Measurements from ENCODE around the gene METTL8.

The METTL8 gene

DNA sequence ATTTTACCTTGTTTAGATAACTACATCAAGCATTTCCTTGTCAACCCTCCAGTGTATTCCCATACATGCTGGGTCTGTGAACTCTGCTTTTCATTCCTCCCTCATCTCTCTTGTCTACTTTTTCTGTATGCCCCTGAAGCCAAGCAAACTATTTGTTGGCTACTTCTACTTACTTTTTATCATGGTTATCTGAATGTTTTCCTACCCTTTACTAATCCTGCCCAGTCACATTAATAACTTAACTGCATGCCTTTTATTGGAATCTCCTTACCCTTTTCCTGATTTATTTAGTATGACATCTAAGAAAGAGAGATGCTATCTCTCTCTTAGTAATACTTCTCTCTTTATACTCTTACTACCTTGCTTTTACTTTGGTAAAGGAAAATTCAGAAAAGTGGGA lies 17.3 kb upstream of the METTL8 start:
- H3K27ac ChIP-seq (ENCODE audit: low read depth, low read length) = no peak overlapping the region
- peaks cover 77% of the 10 kb centered on the region for H3K36me3 ChIP-seq (ENCODE audit: control insufficient read depth, insufficient read depth, low read length)
- no peaks in the 10 kb centered on the region for H3K4me1 ChIP-seq (ENCODE audit: control insufficient read depth, insufficient read depth, low read length)
- no peaks in the 10 kb centered on the region for H3K27me3 ChIP-seq (ENCODE audit: control insufficient read depth, insufficient read depth, low read length)
- no peak overlapping the region for H3K9ac ChIP-seq (ENCODE audit: low read depth, low read length)
- H3K9me3 ChIP-seq (ENCODE audit: control insufficient read depth, insufficient read depth, low read length) = no peaks in the 10 kb centered on the region
- no peak overlapping the region for H3K4me3 ChIP-seq (ENCODE audit: low read depth, low read length)

DNA sequence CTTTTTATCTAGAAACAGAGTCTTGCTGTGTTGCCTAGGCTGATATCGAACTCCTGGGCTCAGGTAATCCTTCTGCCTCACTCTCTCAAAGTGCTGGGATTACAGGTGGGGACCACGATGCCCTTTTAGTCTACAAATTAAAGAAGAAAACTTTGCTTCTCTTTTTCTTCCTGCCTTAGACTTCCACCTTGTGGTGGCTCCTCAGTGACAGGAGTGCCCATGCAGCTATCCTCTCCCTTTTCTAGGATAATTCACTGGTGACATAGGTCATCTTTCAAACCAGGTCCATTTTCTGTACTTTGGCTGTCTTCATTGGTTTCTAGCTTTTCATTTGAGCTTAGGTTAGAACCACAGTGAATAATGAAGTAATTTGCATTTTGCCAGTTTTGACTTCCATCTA lies 13.9 kb upstream of the METTL8 start:
- Histone ChIP-seq H3K9ac (ENCODE audit: low read depth, low read length) (no peak overlapping the region), H3K27ac (ENCODE audit: low read depth, low read length) (no peak overlapping the region), H3K4me3 (ENCODE audit: low read depth, low read length) (no peak overlapping the region), H3K36me3 (ENCODE audit: control insufficient read depth, insufficient read depth, low read length) (peaks cover 86% of the 10 kb centered on the region), H3K27me3 (ENCODE audit: control insufficient read depth, insufficient read depth, low read length) (no peaks in the 10 kb centered on the region), H3K9me3 (ENCODE audit: control insufficient read depth, insufficient read depth, low read length) (no peaks in the 10 kb centered on the region), H3K4me1 (ENCODE audit: control insufficient read depth, insufficient read depth, low read length) (no peaks in the 10 kb centered on the region)

DNA sequence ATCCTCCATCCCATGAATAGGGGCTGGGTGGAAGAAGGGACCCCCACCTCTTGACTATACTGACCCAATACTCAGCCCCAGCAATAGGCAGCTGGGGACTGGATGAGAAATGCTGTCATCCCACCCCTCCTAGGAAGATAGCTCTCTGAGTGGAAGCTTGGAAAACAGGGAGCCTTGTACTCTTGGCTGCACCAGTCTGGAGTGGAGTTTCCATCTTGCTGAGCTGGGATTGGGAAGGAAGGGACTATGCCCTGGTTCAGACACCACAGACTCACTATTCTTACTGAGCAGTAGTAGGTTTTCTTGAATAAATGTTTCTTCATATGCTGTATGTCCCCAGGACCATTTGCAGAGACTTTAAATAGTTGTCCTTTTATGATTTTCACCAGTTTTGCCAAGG lies 7.7 kb upstream of the METTL8 start:
- Histone ChIP-seq H3K4me1 (ENCODE audit: control insufficient read depth, insufficient read depth, low read length) (no peaks in the 10 kb centered on the region), H3K4me3 (ENCODE audit: low read depth, low read length) (no peak overlapping the region), H3K36me3 (ENCODE audit: control insufficient read depth, insufficient read depth, low read length) (peaks cover 87% of the 10 kb centered on the region), H3K27me3 (ENCODE audit: control insufficient read depth, insufficient read depth, low read length) (no peaks in the 10 kb centered on the region), H3K9ac (ENCODE audit: low read depth, low read length) (no peak overlapping the region), H3K27ac (ENCODE audit: low read depth, low read length) (no peak overlapping the region), H3K9me3 (ENCODE audit: control insufficient read depth, insufficient read depth, low read length) (no peaks in the 10 kb centered on the region)

DNA sequence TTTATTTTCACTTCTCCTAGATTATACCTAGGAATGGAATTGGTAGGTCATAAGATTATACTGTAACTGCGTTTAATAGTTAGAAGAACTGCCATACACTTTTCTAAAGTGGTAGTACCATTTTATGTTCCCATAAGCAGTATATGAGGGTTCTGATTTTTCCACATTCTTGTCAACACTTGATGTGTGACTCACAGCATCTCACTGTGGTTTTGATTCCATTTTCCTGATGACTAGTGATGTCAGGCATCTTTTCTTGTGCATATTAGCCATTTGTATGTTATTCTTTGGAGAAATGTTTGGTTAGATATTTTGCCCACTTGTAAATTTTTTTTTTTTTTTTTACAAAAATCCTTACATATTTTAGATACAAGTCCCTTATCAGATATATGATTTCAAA lies 2.5 kb upstream of the METTL8 start:
- Histone ChIP-seq H3K9ac (ENCODE audit: low read depth, low read length) (no peak overlapping the region), H3K27ac (ENCODE audit: low read depth, low read length) (no peak overlapping the region), H3K36me3 (ENCODE audit: control insufficient read depth, insufficient read depth, low read length) (peaks cover 64% of the 10 kb centered on the region), H3K27me3 (ENCODE audit: control insufficient read depth, insufficient read depth, low read length) (no peaks in the 10 kb centered on the region), H3K9me3 (ENCODE audit: control insufficient read depth, insufficient read depth, low read length) (no peaks in the 10 kb centered on the region), H3K4me1 (ENCODE audit: control insufficient read depth, insufficient read depth, low read length) (peaks cover 19% of the 10 kb centered on the region), H3K4me3 (ENCODE audit: low read depth, low read length) (no peak overlapping the region)

DNA sequence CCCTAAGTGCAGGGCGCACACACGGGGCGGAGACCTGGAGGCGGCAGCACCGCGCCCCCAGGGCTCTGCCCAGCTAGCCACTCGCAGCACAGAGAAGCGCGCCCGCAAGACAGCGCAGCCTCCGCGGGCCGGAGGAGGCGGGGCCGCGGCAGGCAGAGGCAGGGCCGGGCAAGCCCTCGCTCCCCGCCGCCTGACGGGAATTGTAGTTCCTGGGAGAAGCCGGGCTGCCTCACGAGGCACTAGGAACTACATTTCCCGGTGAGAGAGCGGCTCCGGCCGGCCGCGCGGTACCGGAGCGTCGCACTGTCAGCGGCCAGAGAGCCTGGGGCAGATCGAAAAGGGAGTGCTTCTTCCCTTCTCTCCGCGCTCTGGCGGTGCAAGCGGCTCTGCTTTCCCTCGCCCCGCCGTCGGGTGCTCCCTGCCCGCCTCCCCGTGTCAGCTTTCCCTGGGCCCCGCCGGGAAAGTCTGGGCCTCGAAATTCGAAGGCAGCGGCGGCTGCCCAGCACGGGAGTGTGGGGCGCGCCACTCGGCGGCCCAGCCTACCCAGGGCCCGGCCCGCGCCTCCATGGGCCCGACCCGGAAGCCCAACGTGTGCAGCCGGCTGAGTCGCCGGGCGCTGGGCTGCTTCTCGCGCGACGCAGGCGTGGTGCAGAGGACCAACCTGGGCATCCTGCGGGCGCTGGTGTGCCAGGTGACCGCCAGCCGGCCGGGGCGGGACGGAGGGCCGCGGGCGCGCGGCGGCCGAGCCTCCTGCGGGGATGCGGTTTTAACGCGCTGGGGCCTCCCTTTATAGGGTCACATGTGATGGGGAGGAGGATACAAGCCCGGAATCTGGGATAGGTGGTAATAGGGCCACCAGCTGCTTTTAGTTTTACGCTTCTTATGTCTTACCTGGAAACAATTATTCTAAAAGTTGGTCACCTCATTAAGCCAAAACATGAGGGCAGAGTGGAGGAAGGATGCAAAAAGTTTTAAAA lies 511 bp upstream of the METTL8 start, which contains the start of gene DCAF17:
Gene DCAF17, plus strand, starts transcription at position 214 of the 977 bp plus-strand sequence. Its CDS starts 352 bp downstream, at position 566.
- Histone ChIP-seq H3K9ac (ENCODE audit: low read depth, low read length) (peak within 1 kb of the TSS; percentile 89), H3K27me3 (ENCODE audit: control insufficient read depth, insufficient read depth, low read length) (no peaks in the 10 kb centered on the region), H3K36me3 (ENCODE audit: control insufficient read depth, insufficient read depth, low read length) (peaks cover 45% of the 10 kb centered on the region), H3K4me3 (ENCODE audit: low read depth, low read length) (peak within 1 kb of the TSS; percentile 88), H3K4me1 (ENCODE audit: control insufficient read depth, insufficient read depth, low read length) (peaks cover 24% of the 10 kb centered on the region), H3K27ac (ENCODE audit: low read depth, low read length) (peak within 1 kb of the TSS; percentile 98), H3K9me3 (ENCODE audit: control insufficient read depth, insufficient read depth, low read length) (no peaks in the 10 kb centered on the region)

DNA sequence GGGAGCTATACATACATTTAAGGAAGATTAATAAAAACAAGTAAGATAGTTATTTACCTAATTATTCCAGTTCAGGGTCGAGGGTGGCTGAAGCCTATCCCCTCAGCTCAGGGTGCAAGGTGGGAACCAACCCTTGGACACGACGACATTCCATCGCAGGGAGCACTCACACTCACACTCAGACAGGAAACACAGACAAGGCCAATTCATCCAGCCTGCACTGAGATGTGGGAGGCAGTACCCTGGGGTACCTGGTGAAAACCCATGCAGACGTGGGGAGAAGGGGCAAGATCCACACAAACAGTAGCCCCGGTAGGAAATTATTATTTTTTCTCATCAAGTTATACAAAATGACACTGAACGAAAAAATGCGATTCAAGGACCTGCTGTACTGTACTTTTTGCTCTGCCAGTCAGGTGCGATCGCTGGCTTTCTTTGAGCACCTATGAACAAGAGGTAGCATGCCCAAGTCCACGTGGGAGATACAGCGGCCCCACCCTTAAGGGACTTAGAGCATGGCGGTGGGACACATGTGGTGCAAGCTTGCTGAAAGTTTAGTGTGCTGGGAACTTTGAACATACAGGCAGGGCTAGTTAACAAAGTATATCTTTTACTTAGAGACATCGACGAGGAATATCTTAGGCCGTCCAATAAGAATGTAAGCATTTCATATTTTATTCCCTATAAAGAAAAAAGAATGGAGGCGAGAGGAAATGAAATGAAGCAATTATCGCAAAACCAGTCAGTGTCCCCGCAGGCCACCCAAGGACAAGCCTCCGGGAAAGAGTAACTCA lies 624 bp downstream of the METTL8 start:
- Histone ChIP-seq H3K36me3 (ENCODE audit: control insufficient read depth, insufficient read depth, low read length) (peaks cover 34% of the 10 kb centered on the region), H3K27me3 (ENCODE audit: control insufficient read depth, insufficient read depth, low read length) (no peaks in the 10 kb centered on the region), H3K4me3 (ENCODE audit: low read depth, low read length) (peak overlapping the region; percentile 88), H3K9me3 (ENCODE audit: control insufficient read depth, insufficient read depth, low read length) (no peaks in the 10 kb centered on the region), H3K27ac (ENCODE audit: low read depth, low read length) (peak overlapping the region; percentile 98), H3K9ac (ENCODE audit: low read depth, low read length) (peak overlapping the region; percentile 89), H3K4me1 (ENCODE audit: control insufficient read depth, insufficient read depth, low read length) (peaks cover 24% of the 10 kb centered on the region)

DNA sequence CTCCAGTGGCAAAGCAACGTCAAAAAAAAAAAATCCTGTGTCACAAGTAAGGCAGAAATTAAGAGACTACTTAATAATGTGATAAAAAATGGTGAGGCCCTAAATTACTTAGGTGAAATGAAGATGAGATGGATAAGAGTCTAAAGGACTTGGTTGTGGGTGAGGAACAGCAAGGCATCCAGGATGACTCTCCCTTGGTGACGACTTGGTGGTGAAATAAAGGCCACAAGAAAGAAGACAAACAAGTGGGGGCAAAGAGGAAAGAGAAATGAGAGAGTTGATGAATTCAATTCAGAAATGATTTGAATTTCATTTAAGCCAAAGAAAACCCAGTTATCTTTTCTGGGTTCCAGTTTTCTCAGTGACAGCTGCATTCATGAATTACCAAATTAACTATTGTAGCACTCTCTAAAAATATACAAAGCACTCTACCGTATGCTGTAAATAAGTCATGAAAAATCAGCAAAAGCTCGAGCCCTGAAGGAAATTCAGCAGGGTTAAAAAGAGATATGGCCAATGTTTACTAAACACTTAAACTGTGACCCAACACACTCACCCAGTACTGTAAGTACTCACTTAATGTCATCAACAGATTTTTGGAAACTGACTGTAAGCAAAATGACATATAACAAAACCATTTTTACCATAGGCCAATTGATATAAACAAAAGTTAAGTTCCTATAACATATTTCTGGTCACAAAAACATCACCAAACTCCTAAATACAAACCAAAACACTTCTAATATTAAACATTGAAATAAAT lies 1.4 kb downstream of the METTL8 start:
- peak overlapping the region; percentile 88 for H3K4me3 ChIP-seq (ENCODE audit: low read depth, low read length)
- peak overlapping the region; percentile 11; the same call in 1 of the 2 replicates for H3K9ac ChIP-seq (ENCODE audit: low read depth, low read length)
- H3K27ac ChIP-seq (ENCODE audit: low read depth, low read length) = no peak overlapping the region

DNA sequence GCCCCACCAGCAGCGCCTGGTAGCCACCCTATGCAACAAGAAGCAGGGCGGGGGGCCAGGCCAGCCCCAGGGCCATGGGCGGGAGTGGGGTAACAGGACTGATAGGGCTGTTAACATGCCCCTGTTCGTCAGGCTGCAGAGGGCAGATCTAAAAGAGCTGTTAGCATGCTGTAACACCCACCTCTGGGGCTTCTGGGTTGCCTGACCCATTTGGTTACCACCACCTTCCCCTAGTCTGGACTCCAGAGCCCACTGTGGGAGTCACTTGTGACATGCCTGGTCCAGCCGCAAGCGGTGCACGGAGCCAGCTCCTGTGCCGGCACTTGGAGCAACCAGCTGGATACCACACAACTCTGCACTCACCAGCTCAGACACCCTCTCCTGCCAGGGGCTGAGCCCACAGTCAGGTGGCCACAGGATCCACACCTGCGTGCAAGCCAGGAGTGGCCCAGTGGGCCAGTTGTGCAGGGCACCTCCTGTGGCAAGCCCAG lies 2.1 kb downstream of the METTL8 start:
- Histone ChIP-seq H3K4me1 (ENCODE audit: control insufficient read depth, insufficient read depth, low read length) (peaks cover 24% of the 10 kb centered on the region), H3K4me3 (ENCODE audit: low read depth, low read length) (no peak overlapping the region), H3K27ac (ENCODE audit: low read depth, low read length) (peak overlapping the region; percentile 6), H3K36me3 (ENCODE audit: control insufficient read depth, insufficient read depth, low read length) (peaks cover 19% of the 10 kb centered on the region), H3K27me3 (ENCODE audit: control insufficient read depth, insufficient read depth, low read length) (no peaks in the 10 kb centered on the region), H3K9ac (ENCODE audit: low read depth, low read length) (peak overlapping the region; percentile 11; the same call in 1 of the 2 replicates), H3K9me3 (ENCODE audit: control insufficient read depth, insufficient read depth, low read length) (no peaks in the 10 kb centered on the region)

More for the DNA sequence above, 1.4 kb downstream of the METTL8 start:
- no peaks in the 10 kb centered on the region for H3K27me3 ChIP-seq (ENCODE audit: control insufficient read depth, insufficient read depth, low read length)
- peaks cover 24% of the 10 kb centered on the region for H3K4me1 ChIP-seq (ENCODE audit: control insufficient read depth, insufficient read depth, low read length)
- peaks cover 26% of the 10 kb centered on the region for H3K36me3 ChIP-seq (ENCODE audit: control insufficient read depth, insufficient read depth, low read length)
- no peaks in the 10 kb centered on the region for H3K9me3 ChIP-seq (ENCODE audit: control insufficient read depth, insufficient read depth, low read length)

DNA sequence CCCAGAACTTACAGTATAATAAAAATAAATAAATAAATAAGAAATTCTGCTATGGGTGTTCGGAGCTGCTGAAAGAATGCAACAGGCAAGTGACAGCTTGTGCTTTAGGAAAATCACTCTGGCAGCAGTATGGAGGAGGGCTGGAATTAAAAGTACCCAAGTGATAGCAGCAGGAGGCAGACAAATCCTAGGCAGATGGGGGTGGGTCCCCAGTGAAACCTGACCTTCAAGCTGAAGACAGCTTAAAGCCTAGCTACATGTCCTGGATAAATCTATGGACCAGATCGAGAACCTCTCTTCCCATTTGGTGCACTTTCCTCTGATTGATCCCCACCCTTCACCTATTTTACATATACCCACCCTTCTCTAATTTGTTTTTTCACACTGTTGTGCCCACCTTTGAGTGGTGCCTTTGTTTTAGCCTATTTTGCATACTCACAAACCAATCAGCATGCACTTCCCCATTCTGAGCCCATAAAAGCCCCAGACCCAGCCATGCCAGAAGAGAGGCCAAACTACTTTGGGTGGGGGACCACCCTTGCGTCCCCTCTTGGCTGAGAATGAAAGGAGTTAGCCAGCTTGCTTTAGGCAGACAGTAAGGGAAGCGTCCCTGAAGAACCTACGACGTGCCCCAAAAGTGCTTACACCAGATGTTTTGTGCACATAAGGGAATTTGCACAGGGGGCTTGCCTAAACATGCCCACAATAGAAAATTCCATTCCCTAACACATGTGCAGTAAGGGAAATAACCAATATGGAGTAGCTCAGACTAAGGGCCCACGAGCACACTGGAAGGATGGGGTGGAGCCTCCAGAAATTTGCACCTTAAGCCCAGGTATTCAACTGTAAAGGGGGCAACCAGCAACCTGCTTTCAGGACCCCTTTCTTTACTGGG lies 3.0 kb downstream of the METTL8 start:
- peak overlapping the region; percentile 6 for H3K27ac ChIP-seq (ENCODE audit: low read depth, low read length)
- H3K27me3 ChIP-seq (ENCODE audit: control insufficient read depth, insufficient read depth, low read length) = no peaks in the 10 kb centered on the region
- peaks cover 24% of the 10 kb centered on the region for H3K4me1 ChIP-seq (ENCODE audit: control insufficient read depth, insufficient read depth, low read length)
- H3K9ac ChIP-seq (ENCODE audit: low read depth, low read length) = no peak overlapping the region
- no peaks in the 10 kb centered on the region for H3K9me3 ChIP-seq (ENCODE audit: control insufficient read depth, insufficient read depth, low read length)
- H3K4me3 ChIP-seq (ENCODE audit: low read depth, low read length) = no peak overlapping the region
- peaks cover 10% of the 10 kb centered on the region for H3K36me3 ChIP-seq (ENCODE audit: control insufficient read depth, insufficient read depth, low read length)
